ENCODE results near the gene UCP3.

DNA sequence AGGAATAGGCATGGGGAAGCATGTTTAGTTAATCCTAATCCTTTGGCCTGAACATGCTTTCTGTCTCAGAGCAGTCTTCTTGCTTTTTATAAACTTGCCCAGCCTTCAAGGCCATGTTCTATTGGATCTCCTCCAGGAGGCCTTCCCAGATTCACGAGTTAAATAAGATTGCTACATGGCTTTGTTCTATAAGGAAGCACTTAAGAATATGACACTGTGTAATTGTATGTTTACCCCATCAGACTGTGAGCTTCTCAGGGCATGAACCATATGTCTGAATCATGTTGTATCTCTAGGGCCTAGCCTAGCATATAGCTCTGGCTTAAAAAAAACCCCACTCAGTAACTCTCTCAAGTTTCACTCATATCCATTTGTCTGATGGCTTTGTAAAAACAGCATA lies 26.4 kb upstream of the UCP3 start:
- TF ChIP-seq CTCF (IDR thresholded peaks at IDR 0.05) (no peak), POLR2A (IDR thresholded peaks at IDR 0.05) (no peak), POLR2AphosphoS5 (IDR thresholded peaks at IDR 0.05) (no peak)

Measured in breast epithelium (tissue), 3 donors.